Caco-2 (cell line): ENCODE data around the gene GBE1. TPM values are rescaled to one million over a fixed set of nuclear protein-coding genes. Genes with fewer than 3 reads are reported as not detected.

Experiments
- BruUV-seq: library from RNA; stranded (reverse); fragments of 400-500 nt; replicated peaks from 2 replicates; lab custom pipeline; 2021; lab: Mats Ljungman, UMichigan
- CTCF ChIA-PET: fragments of 300-600 bp; sonication (Branson Sonifier 250); formaldehyde crosslinking; loops from one replicate; lab custom pipeline; 2022; ENCODE audit warnings: antibody characterized with exemption; lab: Charles Lee
- POLR2A ChIA-PET: fragments of 300-600 bp; sonication (Branson Sonifier 250); formaldehyde crosslinking; loops from one replicate; lab custom pipeline; 2022; ENCODE audit warnings: antibody characterized with exemption; lab: Charles Lee
- DNase-seq, 2 experiments: peaks; one replicate each; pipeline versions ENCODE4 v3.0.0 to v3.0.0-alpha.2; 2020 to 2022
- H3K27me3 ChIP-seq: replicated peaks from 2 replicates; pipeline ENCODE4 v1.6.0; 2011; ENCODE audit warnings: low read length; ENCODE audit not compliant: control insufficient read depth, insufficient read depth
- H3K36me3 ChIP-seq: 2 replicates; pipeline ENCODE4 v1.5.1; 2011; ENCODE audit warnings: low read length; ENCODE audit not compliant: control insufficient read depth, insufficient read depth
- H3K4me1 ChIP-seq: fragments of 250-450 bp; sonication (Bioruptor Pico); 2 replicates; pipeline ENCODE4 v1.5.1; 2020; ENCODE audit warnings: mild to moderate bottlenecking
- H3K4me3 ChIP-seq: 2 replicates; pipeline ENCODE4 v1.5.1; 2011; ENCODE audit warnings: low read depth, mild to moderate bottlenecking, control low read depth, low read length
- H3K9me3 ChIP-seq: fragments of 250-450 bp; sonication (Bioruptor Pico); 2 replicates; pipeline ENCODE4 v1.5.1; 2020; ENCODE audit warnings: mild to moderate bottlenecking, moderate library complexity
- H3K27ac Mint-ChIP-seq: one replicate; pipeline ENCODE4 v1.8.0; 2022; ENCODE audit warnings: mixed read lengths; ENCODE audit not compliant: unreplicated experiment
- H3K27me3 Mint-ChIP-seq: one replicate; pipeline ENCODE4 v1.8.0; 2022; ENCODE audit warnings: mixed read lengths; ENCODE audit not compliant: insufficient read depth, unreplicated experiment
- H3K36me3 Mint-ChIP-seq: one replicate; pipeline ENCODE4 v1.8.0; 2022; ENCODE audit warnings: mild to moderate bottlenecking, mixed read lengths; ENCODE audit not compliant: insufficient read depth, unreplicated experiment
- H3K4me1 Mint-ChIP-seq: one replicate; pipeline ENCODE4 v1.8.0; 2022; ENCODE audit warnings: low read depth, mixed read lengths; ENCODE audit not compliant: unreplicated experiment
- H3K4me3 Mint-ChIP-seq: one replicate; pipeline ENCODE4 v1.8.0; 2022; ENCODE audit warnings: mild to moderate bottlenecking, moderate library complexity, mixed read lengths; ENCODE audit not compliant: unreplicated experiment
- H3K9me3 Mint-ChIP-seq: one replicate; pipeline ENCODE4 v1.8.0; 2022; ENCODE audit warnings: mixed read lengths; ENCODE audit not compliant: unreplicated experiment
- CTCF ChIP-seq, 2 experiments: fragments of 200-600 bp in 1 of 2; IDR thresholded peaks; 1 replicate in 1 of 2; 2 replicates in 1 of 2; pipeline versions ENCODE4 v1.5.1 to v1.8.0; 2011 to 2022; ENCODE audit warnings: antibody characterized with exemption in 1 of 2, control low read depth in 1 of 2, inconsistent platforms in 1 of 2, low read depth in 1 of 2, low read length in 1 of 2, mild to moderate bottlenecking in 1 of 2, moderate library complexity in 1 of 2; ENCODE audit not compliant: insufficient read depth in 1 of 2, severe bottlenecking in 1 of 2, unreplicated experiment in 1 of 2
- intact Hi-C: fragments of 100-400 bp; cut with micrococcal nuclease; formaldehyde crosslinking; loops from one replicate; pipeline ENCODE4 v1.10.0; 2022; ENCODE audit not compliant: unreplicated experiment
- total RNA-seq: library from RNA; stranded (reverse); gene quantifications from 2 replicates; pipeline ENCODE4 v1.2.3, GENCODE V29; 2022

GBE1 gene
- total RNA-seq, 1 experiment from 2014 or later: 8.2 TPM

- H3K9me3 ChIP-seq: no peaks in the 10 kb centered on the region
- Mint-ChIP-seq H3K27ac (no peak overlapping the region), H3K4me3 (no peak overlapping the region), H3K9me3 (no peaks in the 10 kb centered on the region), H3K36me3 (no peaks in the 10 kb centered on the region), H3K4me1 (no peaks in the 10 kb centered on the region), H3K27me3 (peaks cover 7% of the 10 kb centered on the region)
- H3K27me3 ChIP-seq: no peaks in the 10 kb centered on the region
- no TSS peak for BruUV-seq
- H3K36me3 ChIP-seq: no peaks in the 10 kb centered on the region
- no peak for TF ChIP-seq CTCF (IDR thresholded peaks at IDR 0.05; ENCODE audit: insufficient read depth in 1 of 2, low read depth in 1 of 2, low read length in 1 of 2, severe bottlenecking in 1 of 2, unreplicated experiment in 1 of 2)
- H3K4me1 ChIP-seq: no peaks in the 10 kb centered on the region
- intact Hi-C loops: no loop called here
- POLR2A ChIA-PET: no interaction called here
- no peak for DNase-seq
- no peak overlapping the region for H3K4me3 ChIP-seq
- CTCF ChIA-PET: no interaction called here
These were observed 27.2 kb upstream of the GBE1 start for GRCh38 chr3:81788610-81789009.

- H3K9me3 ChIP-seq: no peaks in the 10 kb centered on the region
- Mint-ChIP-seq H3K4me3 (no peak overlapping the region), H3K27ac (no peak overlapping the region), H3K4me1 (no peaks in the 10 kb centered on the region), H3K36me3 (no peaks in the 10 kb centered on the region), H3K27me3 (peaks cover 7% of the 10 kb centered on the region), H3K9me3 (no peaks in the 10 kb centered on the region)
- H3K4me1 ChIP-seq: no peaks in the 10 kb centered on the region
- no TSS peak for BruUV-seq
- CTCF ChIA-PET: no interaction called here
- intact Hi-C loops: no loop called here
- no peaks in the 10 kb centered on the region for H3K36me3 ChIP-seq
- POLR2A ChIA-PET: no interaction called here
- TF ChIP-seq CTCF (IDR thresholded peaks at IDR 0.05; ENCODE audit: insufficient read depth in 1 of 2, low read depth in 1 of 2, low read length in 1 of 2, severe bottlenecking in 1 of 2, unreplicated experiment in 1 of 2): no peak
- no peak overlapping the region for H3K4me3 ChIP-seq
- DNase-seq: no peak
- no peaks in the 10 kb centered on the region for H3K27me3 ChIP-seq
These were observed 26.6 kb upstream of the GBE1 start for GRCh38 chr3:81788044-81788443.

GRCh38 chr3:81782585-81782984, 21.1 kb upstream of the GBE1 start:
- BruUV-seq: no TSS peak
- Histone ChIP-seq H3K4me1 (no peaks in the 10 kb centered on the region), H3K4me3 (no peak overlapping the region), H3K9me3 (no peaks in the 10 kb centered on the region), H3K27me3 (no peaks in the 10 kb centered on the region), H3K36me3 (no peaks in the 10 kb centered on the region)
- H3K27me3 Mint-ChIP-seq: peaks cover 4% of the 10 kb centered on the region
- H3K36me3 Mint-ChIP-seq: no peaks in the 10 kb centered on the region
- no peak overlapping the region for H3K27ac Mint-ChIP-seq
- ChIA-PET POLR2A (no interaction called here), CTCF (no interaction called here)
- DNase-seq: no peak
- no peak for TF ChIP-seq CTCF (IDR thresholded peaks at IDR 0.05; ENCODE audit: insufficient read depth in 1 of 2, low read depth in 1 of 2, low read length in 1 of 2, severe bottlenecking in 1 of 2, unreplicated experiment in 1 of 2)
- H3K4me3 Mint-ChIP-seq: no peak overlapping the region
- peaks cover 10% of the 10 kb centered on the region for H3K9me3 Mint-ChIP-seq
- intact Hi-C loops: no loop called here
- no peaks in the 10 kb centered on the region for H3K4me1 Mint-ChIP-seq
